HG03378 (cell line): ENCODE data around the gene SLC44A2.

Source experiments
- ATAC-seq: cut with Tn5 transposase; IDR thresholded peaks from one replicate; pipeline ENCODE4 v1.9.1; 2021; ENCODE audit warnings: mild to moderate bottlenecking, moderate library complexity; ENCODE audit not compliant: unreplicated experiment

Gene SLC44A2

GRCh38 chr19:10615429-10616023, 9.8 kb upstream of the SLC44A2 start:
- no peak for ATAC-seq

DNA sequence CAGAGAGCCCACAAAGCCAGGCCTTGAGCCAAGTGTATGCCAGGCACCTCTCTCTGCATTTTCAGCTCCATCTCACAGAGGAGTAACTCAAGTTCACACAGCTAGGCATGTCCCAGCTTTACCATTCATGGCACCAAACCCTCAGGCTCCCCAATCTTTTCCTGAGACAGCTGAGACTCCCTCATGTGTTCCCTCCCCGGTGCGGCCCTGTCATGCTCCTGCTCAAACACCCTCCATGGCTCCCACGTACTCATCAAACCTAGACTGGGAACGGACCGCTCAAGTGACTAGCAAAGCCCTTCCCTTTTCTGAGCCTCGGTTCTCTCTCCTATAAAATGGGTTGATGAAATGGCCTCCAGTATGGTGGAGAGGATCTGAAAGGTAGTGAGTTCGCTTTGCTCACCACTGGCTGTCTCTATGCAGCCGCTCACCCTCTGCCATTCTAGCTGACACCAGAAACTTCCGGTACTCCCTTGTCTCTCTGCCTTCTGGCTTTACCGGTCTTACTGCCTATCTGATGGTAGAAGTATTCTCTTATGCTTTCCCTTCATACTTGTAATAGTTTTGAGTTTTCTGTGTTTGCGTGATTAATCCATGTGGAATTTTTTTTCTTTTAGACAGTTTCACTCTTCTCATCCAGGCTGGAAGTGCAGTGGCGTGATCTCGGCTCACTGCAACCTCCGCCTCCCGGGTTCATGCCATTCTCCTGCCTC, 7.8 kb upstream of the SLC44A2 start:
- no peak for ATAC-seq

DNA sequence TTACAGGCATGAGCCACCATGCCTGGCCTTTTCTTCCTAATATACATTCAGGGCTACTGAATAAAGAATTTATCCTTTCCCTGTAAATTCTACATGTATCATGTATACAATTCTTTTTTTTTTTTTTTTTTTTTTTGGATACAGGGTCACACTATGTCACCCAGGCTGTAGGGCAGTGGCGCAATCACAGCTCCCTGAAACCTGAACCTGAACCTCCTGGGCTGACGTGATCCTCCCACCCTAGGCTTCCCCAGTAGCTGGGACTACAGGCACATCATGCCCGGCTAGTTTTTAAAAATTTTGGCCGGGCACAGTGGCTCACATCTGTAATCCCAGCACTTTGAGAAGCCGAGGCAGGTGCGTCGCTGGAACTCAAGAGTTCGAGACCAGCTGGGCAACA, 6.5 kb upstream of the SLC44A2 start:
- no peak for ATAC-seq

GRCh38 chr19:10620786-10621185, 4.6 kb upstream of the SLC44A2 start:
- no peak for ATAC-seq

GRCh38 chr19:10621966-10622365, 3.4 kb upstream of the SLC44A2 start:
- ATAC-seq = no peak

- ATAC-seq = no peak
Observed at GRCh38 chr19:10624585-10624984, 768 bp upstream of the SLC44A2 start.

DNA sequence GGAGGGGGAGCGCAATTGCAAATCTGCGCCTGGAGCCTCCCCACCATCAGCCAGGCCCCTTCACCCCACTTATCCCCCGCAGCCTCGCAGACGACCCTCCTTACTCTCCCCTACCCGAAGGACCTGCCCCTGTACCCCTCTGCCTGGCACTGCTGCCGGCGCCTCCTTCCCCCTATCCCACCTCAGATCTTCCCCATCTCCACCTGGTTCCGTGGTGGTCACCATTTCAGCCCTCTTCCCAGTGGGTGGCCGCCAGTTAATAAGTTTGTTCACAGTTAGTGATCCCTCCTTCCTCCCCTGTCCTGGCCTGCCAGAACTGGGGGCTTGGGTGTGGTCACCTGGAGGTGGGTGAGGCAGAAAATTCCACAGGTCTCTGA, 397 bp downstream of the SLC44A2 start:
- no peak for ATAC-seq

DNA sequence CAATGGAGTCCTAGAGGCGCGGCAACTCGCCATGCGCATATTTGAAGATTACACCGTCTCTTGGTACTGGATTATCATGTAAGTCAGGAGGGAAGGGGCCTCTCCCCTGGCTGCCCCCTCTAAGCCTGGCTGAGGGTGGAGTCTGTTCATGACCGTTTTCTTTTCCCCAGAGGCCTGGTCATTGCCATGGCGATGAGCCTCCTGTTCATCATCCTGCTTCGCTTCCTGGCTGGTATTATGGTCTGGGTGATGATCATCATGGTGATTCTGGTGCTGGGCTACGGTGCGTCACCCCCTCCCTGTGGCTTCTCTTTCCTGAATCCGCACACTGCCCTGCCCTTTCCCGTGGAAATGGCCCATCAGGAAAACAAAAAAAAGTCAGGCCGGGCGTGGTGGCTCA, 6.5 kb downstream of the SLC44A2 start:
- no peak for ATAC-seq

- no peak for ATAC-seq
Observed at GRCh38 chr19:10634430-10634829, 9.1 kb downstream of the SLC44A2 start.

DNA sequence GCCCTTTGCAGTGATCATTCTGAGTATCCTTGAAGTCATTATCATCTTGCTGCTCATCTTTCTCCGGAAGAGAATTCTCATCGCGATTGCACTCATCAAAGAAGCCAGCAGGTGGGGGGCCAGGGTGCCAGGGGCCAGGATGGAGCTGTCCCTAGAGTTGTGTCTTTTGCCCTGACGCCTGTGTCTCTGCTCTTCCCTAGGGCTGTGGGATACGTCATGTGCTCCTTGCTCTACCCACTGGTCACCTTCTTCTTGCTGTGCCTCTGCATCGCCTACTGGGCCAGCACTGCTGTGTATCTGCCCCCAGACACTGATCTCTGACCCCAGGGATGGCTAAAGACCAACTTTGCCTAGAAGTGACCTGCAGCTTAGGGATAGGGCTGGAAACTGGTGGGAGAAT, 9.6 kb downstream of the SLC44A2 start:
- no peak for ATAC-seq

DNA sequence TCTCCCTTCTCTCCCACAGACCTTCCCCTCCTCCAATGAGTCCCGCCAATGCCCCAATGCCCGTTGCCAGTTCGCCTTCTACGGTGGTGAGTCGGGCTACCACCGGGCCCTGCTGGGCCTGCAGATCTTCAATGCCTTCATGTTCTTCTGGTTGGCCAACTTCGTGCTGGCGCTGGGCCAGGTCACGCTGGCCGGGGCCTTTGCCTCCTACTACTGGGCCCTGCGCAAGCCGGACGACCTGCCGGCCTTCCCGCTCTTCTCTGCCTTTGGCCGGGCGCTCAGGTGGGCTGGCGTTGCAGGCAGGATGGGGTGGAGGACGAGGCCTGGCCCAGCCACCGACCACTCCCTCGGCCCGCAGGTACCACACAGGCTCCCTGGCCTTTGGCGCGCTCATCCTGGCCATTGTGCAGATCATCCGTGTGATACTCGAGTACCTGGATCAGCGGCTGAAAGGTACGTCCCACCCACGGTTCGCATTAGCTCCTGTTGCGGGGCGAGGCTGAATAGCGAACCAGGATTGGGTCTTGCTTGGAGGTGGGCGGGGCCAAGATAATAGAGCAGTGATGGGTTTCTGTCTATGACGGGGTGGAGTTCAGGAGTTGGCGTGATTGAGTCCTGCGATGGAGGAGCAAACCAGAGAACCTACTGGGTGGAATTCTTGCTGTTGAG, 11.1 kb downstream of the SLC44A2 start:
- no peak for ATAC-seq

GRCh38 chr19:10637894-10638293, 12.5 kb downstream of the SLC44A2 start:
- ATAC-seq = no peak

DNA sequence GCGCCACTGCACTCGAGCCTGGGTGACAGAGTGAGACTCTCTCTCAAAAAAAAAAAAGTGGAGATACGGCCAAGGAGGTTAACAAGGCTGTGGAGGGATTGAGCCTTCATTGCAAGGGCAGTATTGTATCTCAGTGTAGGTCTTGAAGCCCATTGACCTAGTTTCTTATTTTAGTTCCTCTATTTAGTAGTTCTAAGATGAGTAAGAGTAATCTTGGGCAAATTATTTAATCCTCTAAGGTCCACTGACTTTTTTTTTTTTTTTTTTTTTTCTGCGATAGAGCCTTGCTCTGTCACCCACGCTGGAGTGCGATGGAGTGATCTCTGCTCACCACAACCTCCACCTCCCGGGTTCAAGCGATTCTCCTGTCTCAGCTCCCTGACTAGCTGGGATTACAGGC, 14.5 kb downstream of the SLC44A2 start:
- ATAC-seq = no peak

DNA sequence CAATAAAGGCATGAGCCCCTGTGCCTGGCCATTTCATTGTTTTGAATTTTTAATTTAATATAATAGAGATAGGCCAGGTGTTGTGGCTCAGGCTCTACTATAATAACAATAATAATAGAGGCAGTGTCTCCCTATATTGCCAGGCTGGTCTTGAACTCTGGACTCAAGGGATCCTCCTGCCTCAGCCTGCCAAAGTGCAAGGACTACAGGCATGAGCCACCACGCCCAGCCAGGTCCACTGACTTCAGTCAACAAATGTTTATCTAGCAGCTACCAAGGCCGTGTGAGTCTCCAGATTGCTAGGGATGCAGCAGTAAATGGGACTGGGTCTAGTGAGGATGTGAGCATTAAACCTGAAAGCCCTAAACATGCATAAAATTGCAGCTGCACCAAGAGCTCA, 15.0 kb downstream of the SLC44A2 start:
- no peak for ATAC-seq

DNA sequence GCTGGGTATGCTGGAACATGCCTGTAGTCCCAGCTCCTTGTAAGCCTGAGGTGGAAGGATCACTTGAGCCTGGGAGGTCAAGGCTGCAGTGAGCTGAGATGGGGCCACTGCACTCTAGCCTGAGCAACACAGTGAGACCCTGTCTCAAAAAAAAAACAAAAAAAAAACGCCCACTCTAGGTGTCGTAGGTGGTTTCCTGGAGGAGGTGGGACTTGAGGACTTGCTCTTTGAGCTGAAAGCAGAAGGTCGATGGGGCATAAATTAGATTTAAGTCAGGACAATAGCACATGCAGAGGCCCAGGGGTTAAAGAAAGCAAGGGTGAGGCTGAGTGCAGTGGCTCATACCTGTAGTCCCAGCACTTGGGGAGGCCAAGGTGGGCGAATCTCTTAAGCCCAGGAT, 15.9 kb downstream of the SLC44A2 start:
- no peak for ATAC-seq

GRCh38 chr19:10642473-10643171, 17.3 kb downstream of the SLC44A2 start:
- no peak for ATAC-seq

DNA sequence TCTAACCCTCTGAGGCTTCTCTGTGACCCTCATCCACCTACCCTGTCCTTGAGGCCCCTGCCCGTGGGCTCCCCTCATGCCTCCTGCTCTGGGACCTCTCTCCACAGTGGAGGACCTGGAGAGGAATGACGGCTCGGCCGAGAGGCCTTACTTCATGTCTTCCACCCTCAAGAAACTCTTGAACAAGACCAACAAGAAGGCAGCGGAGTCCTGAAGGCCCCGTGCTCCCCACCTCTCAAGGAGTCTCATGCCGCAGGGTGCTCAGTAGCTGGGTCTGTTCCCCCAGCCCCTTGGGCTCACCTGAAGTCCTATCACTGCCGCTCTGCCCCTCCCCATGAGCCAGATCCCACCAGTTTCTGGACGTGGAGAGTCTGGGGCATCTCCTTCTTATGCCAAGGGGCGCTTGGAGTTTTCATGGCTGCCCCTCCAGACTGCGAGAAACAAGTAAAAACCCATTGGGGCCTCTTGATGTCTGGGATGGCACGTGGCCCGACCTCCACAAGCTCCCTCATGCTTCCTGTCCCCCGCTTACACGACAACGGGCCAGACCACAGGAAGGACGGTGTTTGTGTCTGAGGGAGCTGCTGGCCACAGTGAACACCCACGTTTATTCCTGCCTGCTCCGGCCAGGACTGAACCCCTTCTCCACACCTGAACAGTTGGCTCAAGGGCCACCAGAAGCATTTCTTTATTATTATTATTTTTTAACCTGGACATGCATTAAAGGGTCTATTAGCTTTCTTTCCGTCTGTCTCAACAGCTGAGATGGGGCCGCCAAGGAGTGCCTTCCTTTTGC, 18.0 kb downstream of the SLC44A2 start:
- ATAC-seq = no peak

- no peak for ATAC-seq
Observed at GRCh38 chr19:10643968-10644259, 18.6 kb downstream of the SLC44A2 start.

- ATAC-seq = no peak
Observed at GRCh38 chr19:10644260-10645007, 19.1 kb downstream of the SLC44A2 start.

DNA sequence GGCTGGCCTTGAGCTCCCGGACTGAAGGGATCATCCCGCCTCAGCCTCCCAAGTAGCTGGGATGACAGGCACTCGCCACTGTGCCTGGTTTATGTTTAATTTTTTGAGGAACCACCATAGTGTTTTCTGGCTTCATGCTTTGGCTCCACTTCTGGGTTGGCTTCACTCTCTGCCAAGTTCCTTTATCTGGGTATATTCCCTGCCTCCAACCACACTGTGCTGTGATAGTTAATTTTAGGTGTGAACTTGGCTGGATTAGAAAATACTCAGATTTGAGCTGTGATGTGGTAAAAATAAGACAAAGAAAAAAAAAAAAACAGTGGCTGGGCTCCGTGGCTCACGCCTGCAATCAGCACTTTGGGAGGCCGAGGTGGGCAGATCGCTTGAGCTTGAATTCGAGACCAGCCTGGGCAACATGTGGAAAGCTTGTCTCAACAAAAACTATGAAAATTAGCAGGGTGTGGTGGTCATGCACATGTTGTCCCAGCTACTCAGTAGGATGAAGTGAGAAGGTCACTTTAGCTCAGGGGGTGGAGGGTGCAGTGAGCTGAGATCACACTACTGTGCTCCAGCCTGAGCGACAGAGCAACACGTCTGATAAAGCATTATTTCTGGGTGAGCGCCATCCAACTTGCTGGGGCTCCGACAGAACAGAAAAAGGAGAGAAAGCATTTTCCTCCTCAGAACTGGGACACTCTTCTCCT, 21.3 kb downstream of the SLC44A2 start:
- ATAC-seq = no peak
